HG02852 (cell line): ENCODE results near the gene PCP2.
A peak's percentile ranks its signal among the peaks of the same experiment; 100 is the strongest.
"Not testable (repeated sequence)": the region's sequence is repeated elsewhere in the genome, so short reads cannot be mapped to it uniquely, and the experiment has no call there.

Experiments
- ATAC-seq: cut with Tn5 transposase; IDR thresholded peaks from one replicate; pipeline ENCODE4 v1.9.1; 2021; ENCODE audit warnings: mild to moderate bottlenecking, moderate library complexity; ENCODE audit not compliant: unreplicated experiment

PCP2 gene

DNA sequence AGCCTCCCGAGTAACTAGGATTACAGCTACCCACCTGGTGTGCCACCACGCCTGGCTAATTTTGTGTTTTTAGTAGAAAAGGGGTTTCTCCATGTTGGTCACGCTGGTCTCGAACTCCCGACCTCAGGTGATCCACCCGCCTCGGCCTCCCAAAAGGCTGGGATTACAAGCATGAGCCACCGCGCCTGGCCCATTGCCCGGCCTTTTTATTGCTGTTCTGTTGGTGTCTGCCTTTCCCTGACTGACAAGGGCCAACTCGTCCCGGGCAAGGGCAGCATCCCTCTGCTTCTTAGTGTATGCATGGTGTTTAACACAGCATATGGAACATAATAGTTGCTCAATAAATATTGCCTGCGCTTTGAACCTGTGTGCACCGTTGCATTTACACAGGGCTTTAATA, 29.1 kb upstream of the PCP2 start:
- ATAC-seq: no peak

DNA sequence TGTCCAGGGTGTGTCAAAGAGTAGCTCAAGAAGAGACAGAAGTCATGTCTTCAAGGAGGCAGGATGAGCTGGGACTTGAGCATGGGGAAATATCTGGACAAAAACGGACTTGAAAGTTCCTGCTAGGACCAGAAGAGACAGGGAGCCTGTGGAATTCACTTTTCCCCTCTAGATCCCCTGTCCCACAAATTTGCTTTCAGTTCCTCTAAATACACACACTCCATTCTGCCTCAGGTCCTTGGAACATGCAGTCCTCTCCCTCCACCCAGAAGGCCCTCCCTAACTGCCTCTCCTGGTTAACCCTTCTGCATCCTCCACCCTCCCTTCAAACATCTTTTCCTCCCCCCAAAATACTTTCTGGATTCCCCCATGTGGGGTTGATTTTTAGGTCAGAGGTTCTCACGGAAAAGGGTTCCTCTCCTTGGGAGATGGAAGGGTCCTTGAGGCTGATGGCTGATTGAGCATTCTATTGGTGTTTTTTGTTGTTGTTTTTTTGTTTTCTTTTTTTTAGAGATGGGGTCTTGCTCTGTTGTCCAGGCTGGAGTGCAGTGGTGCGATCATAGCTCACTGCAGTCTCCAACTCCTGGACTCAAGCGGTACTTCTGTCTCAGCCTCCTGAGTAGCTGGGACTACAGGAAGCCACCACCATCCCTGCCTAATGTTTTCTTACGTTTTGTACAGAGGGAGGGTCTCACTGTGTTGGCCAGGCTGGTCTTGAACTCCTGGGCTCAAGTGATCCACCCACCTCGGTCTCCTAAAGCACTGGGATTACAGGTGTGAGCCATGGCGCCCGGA, 28.4 kb upstream of the PCP2 start:
- no peak for ATAC-seq

DNA sequence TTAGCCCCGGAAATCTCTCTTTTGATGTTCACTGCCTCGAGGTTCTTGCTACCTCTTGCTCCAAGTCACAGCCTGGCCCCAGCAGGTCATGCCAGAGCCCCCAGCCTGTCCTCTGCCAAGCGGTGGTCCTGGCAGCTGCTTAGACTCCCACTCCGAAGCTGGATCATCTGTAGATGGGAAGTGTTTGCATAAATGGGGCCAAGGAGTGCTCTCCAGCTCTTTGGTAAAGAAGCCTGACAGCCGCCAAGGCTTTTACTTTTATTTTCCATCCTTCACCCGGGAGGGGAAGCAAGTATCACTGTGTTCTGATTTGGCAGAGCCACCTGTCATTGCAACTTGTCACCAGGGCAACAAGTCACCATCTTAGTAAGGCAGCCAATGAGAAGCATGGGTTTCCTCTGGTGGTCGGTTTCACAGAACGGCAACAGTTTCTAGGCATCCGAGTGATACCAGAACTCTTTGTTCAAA, 24.7 kb upstream of the PCP2 start:
- peak; percentile 67 for ATAC-seq

DNA sequence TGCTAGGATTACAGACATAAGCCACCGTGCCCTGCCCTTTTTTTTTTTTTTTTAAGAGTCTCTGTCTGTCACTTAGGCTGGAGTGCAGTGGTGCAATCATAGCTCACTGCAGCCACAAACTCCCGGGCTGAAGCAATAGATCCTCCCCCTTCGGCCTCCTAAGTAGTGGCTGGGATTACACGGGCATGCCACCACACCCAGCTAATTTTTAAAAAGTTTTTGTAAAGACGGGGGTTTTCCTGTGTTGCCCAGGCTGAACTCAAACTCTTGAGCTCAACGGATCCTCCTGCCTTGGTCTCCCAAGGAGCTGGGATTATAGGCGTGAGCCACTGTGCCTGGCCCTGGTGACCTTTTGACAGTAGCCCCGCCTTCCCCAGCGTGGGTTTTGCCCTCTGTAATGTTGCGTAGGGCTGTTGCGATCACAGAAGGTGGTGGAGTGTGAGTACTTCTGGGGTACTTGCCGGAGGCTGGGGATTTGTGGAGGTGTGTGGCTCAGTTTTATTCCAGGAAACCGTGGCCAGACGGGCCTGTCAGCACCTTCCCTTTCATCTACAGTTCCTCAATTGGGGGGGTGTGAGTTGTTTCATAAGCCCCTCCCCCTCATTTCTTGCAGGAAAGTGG, 23.7 kb upstream of the PCP2 start:
- no peak for ATAC-seq

DNA sequence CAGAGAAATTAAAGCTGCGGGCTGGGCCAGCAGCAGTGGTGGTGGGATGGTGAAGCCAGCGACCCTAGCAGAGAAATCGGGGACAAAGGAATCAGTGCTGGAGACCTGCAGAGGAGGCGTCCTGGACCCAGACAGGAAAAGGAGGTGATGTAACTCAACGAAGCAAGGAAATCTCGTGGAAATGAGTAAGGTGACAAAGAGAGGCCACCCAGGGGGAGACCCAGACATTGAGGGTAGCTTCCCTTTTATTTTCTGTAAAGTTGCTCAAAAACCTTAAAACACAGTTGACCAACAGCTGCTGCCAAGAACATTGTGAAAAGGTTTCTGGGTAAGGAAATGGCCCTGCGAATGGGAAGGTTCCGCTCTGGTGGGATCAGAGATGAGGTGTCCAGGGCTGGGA, 22.1 kb upstream of the PCP2 start:
- no peak for ATAC-seq

DNA sequence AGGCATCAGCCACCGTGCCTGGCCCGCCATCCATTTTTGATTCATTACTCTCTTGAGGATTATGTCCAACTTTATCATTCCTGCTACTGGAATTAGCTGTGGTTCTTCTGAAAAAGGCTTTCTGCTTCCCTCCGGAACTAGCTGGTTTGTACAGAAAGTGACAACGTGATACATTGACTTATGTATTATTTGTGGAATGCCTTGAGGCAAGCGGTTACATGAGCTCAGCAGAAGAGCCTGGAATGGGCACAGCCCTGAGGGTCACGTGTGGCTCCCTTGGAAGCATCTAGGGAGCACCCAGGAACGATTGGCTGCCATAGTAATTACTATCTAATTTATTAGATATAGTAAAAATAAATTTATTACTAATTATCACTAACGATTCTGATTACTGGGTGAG, 20.9 kb upstream of the PCP2 start:
- no peak for ATAC-seq

DNA sequence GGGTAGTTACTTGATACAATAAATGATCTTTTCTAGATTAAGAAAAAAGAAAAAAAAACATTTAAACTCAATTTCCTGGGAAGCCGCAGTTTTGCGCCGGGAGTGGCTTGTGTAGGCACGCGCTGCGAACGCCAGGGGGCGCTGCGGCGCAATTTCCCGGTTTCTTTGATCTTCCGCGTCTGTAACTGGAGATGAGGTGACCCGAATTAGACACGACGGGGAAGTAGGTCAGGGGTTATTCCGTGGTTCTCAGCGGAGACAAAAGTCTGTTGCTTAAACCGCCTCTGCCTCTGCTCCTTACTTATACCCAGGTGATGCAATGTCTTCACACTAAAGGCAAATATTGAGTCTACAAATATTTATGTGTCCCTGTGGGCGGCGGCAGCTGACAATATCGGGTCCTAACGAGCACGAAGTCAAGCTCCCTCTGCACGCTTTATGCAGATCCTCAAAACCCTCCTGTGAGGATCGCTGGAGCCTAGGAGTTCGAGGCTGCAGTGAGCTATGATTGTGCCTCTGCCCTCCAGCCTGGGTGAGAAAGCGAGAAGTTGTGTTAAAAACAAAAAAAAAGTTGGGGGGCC, 18.6 kb upstream of the PCP2 start:
- no peak for ATAC-seq

DNA sequence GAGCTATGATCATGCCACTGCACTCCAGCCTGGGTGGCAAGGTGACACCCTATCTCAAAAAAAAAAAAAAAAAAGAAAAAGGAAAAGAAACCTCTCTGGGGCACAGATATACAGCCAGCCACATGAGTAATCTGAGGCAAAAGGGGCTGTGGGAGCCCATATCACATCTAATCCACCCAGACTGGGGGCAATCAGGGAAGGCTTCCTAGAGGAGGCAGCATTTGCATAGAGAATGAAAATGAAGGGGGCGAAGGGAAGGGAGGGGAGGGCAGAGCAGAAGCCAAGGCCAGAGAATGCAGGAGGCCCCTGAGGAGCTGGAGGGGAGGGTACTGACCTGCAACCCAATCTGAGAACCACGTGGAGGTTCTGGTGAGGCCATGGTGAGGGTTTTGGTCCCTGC, 16.6 kb upstream of the PCP2 start:
- ATAC-seq: no peak

- ATAC-seq: no peak
These were observed 14.9 kb upstream of the PCP2 start for GRCh38 chr19:7648265-7649014.

DNA sequence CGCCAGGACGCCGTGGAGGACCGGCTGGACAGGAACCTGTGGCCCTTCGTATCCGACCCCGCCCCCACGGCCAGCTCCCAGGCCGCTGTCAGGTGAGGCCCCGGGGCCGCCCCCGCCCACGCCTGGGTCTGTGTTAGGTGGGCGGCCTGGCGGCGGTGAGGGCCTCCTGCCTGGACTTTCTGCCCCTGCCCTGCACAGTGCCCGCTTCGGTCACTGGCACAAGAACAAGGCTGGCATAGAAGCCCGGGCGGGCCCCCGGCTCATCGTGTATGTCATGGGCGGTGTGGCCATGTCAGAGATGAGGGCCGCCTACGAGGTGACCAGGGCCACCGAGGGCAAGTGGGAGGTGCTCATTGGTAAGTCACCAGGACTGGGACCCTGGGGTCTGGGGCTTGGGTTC, 13.6 kb upstream of the PCP2 start:
- ATAC-seq: no peak

- no peak for ATAC-seq
These were observed 12.8 kb upstream of the PCP2 start for GRCh38 chr19:7646426-7646700.

- no peak for ATAC-seq
These were observed 12.3 kb upstream of the PCP2 start for GRCh38 chr19:7645656-7646425.

- no peak for ATAC-seq
These were observed 11.6 kb upstream of the PCP2 start for GRCh38 chr19:7645163-7645562.

DNA sequence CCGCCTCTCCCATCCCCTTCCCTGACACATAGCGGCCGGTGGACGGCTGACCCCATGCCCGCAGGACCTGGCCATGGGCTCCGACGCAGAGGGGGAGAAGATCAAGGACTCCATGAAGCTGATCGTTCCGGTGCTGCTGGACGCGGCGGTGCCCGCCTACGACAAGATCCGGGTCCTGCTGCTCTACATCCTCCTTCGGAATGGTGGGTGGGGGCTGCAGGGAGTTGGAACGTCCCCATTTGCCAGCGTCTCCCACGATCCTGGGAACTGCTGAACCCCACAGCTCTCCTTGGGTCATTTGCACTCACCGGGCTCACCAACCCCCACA, 11.0 kb upstream of the PCP2 start:
- ATAC-seq: no peak

DNA sequence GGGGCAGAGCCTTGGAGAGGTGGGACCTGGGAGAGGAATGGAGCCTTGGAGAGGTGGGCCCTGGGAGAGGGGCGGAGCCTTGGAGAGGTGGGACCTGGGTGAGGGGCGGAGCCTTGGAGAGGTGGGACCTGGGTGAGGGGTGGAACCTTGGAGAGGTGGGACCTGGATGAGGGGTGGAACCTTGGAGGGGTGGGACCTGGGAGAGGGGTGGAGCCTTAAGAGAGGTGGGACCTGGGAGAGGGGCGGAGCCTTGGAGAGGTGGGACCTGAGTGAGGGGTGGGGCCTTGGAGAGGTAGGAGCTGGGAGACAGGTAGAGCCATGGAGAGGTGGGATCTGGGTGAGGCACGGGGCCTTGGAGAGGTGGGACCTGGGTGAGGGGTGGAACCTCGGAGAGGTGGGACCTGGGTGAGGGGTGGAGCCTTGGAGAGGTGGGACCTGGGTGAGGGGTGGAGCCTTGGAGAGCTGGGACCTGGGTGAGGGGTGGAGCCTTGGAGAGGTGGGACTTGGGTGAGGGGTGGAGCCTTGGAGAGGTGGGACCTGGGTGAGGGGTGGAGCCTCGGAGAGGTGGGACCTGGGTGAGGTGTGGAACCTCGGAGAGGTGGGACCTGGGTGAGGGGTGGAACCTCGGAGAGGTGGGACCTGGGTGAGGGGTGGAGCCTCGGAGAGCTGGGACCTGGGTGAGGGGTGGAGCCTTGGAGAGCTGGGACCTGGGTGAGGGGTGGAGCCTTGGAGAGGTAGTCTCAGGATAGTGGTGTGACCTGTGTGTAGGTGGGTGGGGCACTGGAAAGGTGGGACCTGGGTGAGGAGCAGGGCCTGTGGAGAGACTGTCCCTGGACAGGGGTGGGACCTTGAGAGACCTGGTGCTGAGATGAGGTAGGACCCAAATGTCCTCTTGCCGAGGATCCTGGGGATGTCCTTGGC, 10.4 kb upstream of the PCP2 start:
- ATAC-seq: not testable (repeated sequence)

- ATAC-seq: no peak
These were observed 9.5 kb upstream of the PCP2 start for GRCh38 chr19:7643031-7643415.

DNA sequence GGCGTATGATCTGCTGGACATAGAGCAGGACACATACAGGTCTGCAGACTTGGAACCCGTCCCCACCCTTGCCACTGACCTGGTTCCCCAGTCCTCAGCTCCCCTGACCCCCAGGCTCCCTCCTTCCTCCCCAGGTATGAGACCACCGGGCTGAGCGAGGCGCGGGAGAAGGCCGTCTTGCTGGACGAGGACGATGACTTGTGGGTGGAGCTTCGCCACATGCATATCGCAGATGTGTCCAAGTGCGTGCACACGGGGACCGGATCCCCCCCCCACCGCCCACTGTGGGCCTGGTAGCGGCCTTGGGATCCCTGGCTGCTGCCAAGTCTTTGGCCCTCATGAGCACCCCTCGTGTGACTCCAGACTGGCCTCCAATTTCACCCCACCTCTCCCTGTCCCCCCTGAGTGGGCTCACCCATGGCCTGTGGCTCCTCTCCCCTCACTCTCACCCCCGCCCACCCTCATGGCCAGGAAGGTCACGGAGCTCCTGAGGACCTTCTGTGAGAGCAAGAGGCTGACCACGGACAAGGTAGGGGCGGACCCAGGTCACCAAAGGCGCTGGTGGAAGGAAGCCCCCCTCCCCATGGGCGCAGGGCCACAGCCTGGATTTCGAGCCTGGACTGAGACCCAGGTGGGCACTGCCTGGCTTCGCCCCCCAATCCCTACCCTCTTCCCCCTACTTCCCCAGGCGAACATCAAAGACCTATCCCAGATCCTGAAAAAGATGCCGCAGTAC, 8.9 kb upstream of the PCP2 start:
- no peak for ATAC-seq

GRCh38 chr19:7641290-7642276, 8.1 kb upstream of the PCP2 start:
- ATAC-seq: no peak
